Neuronal stem cell (in vitro differentiated cells): ENCODE measurements around the gene AFG1L.

Experiments
- DNase-seq: peaks from one replicate; pipeline ENCODE4 v3.0.0-alpha.2; 2013; ENCODE audit warnings: low spot score
- H2AFZ ChIP-seq: one replicate; pipeline ENCODE4 v1.6.1; 2013; ENCODE audit warnings: mild to moderate bottlenecking, low read length, inconsistent platforms
- H2AK5ac ChIP-seq: 2 replicates; pipeline ENCODE4 v1.6.1; 2013; ENCODE audit warnings: low read depth, mild to moderate bottlenecking, inconsistent platforms, low read length, moderate library complexity, mixed read lengths
- H2BK120ac ChIP-seq: 2 replicates; pipeline ENCODE4 v1.6.1; 2013; ENCODE audit warnings: low read depth, mild to moderate bottlenecking, inconsistent platforms, low read length, moderate library complexity, mixed read lengths
- H2BK12ac ChIP-seq: one replicate; pipeline ENCODE4 v1.6.1; 2013; ENCODE audit warnings: low read length, inconsistent platforms
- H2BK15ac ChIP-seq: 2 replicates; pipeline ENCODE4 v1.6.1; 2013; ENCODE audit warnings: mild to moderate bottlenecking, low read length, inconsistent platforms, mixed read lengths
- H2BK5ac ChIP-seq: one replicate; pipeline ENCODE4 v1.6.1; 2013; ENCODE audit warnings: inconsistent platforms, mild to moderate bottlenecking, low read length, moderate library complexity
- H3K14ac ChIP-seq: one replicate; pipeline ENCODE4 v1.6.1; 2013; ENCODE audit warnings: low read length, inconsistent platforms
- H3K18ac ChIP-seq: 2 replicates; pipeline ENCODE4 v1.6.1; 2013; ENCODE audit warnings: low read length, inconsistent platforms
- H3K23ac ChIP-seq: 2 replicates; pipeline ENCODE4 v1.6.1; 2013; ENCODE audit warnings: low read depth, mild to moderate bottlenecking, mixed read lengths, low read length, inconsistent platforms; ENCODE audit not compliant: poor library complexity
- H3K27ac ChIP-seq: replicated peaks from 3 replicates; pipeline ENCODE4 v1.5.1; 2013; ENCODE audit warnings: low read length, inconsistent platforms
- H3K27me3 ChIP-seq, 3 experiments: 2 replicates each; pipeline ENCODE4 v1.6.1; 2013; ENCODE audit warnings: low read length in 3 of 3, mild to moderate bottlenecking in 2 of 3, inconsistent platforms in 1 of 3, low read depth in 1 of 3, mixed read lengths in 1 of 3, moderate library complexity in 1 of 3; ENCODE audit not compliant: control insufficient read depth in 3 of 3, insufficient read depth in 3 of 3
- H3K36me3 ChIP-seq, 2 donors: replicated peaks in 1 of 2; 2 replicates each; pipeline ENCODE4 v1.6.1; 2013; ENCODE audit warnings: low read length in 2 of 2; ENCODE audit not compliant: control insufficient read depth in 2 of 2, insufficient read depth in 2 of 2
- H3K4ac ChIP-seq: 2 replicates; pipeline ENCODE4 v1.6.1; 2013; ENCODE audit warnings: inconsistent platforms, mild to moderate bottlenecking, low read length, moderate library complexity
- H3K4me1 ChIP-seq, 2 donors: 1 replicate in 1 of 2; 2 replicates in 1 of 2; pipeline ENCODE4 v1.6.1; 2013; ENCODE audit warnings: low read length in 2 of 2, low read depth in 1 of 2; ENCODE audit not compliant: control insufficient read depth in 2 of 2, insufficient read depth in 1 of 2
- H3K4me2 ChIP-seq: one replicate; pipeline ENCODE4 v1.6.1; 2013; ENCODE audit warnings: mild to moderate bottlenecking, low read length, inconsistent platforms; ENCODE audit not compliant: insufficient read depth, poor library complexity, severe bottlenecking
- H3K4me3 ChIP-seq, 2 donors: 2 replicates each; pipeline ENCODE4 v1.5.1; 2013; ENCODE audit warnings: low read length in 2 of 2, mild to moderate bottlenecking in 2 of 2, inconsistent platforms in 1 of 2, moderate library complexity in 1 of 2
- H3K79me1 ChIP-seq: one replicate; pipeline ENCODE4 v1.6.1; 2013; ENCODE audit warnings: low read depth, mild to moderate bottlenecking, inconsistent platforms, low read length, moderate library complexity
- H3K9ac ChIP-seq: one replicate; pipeline ENCODE4 v1.6.1; 2013; ENCODE audit warnings: mild to moderate bottlenecking, low read depth, low read length, inconsistent platforms; ENCODE audit not compliant: poor library complexity
- H3K9me3 ChIP-seq, 2 donors: replicated peaks in 1 of 2; 2 replicates each; pipeline versions ENCODE3 to v1.6.1; 2013; ENCODE audit warnings: low read length in 2 of 2, mild to moderate bottlenecking in 2 of 2, inconsistent platforms in 1 of 2, low read depth in 1 of 2, mixed read lengths in 1 of 2, moderate library complexity in 1 of 2; ENCODE audit not compliant: control insufficient read depth in 2 of 2, insufficient read depth in 1 of 2
- H4K8ac ChIP-seq: one replicate; pipeline ENCODE4 v1.6.1; 2013; ENCODE audit warnings: low read depth, mild to moderate bottlenecking, inconsistent platforms, low read length, moderate library complexity
- H4K91ac ChIP-seq: one replicate; pipeline ENCODE4 v1.6.1; 2013; ENCODE audit warnings: low read length, low read depth, mild to moderate bottlenecking, inconsistent platforms; ENCODE audit not compliant: poor library complexity
- WGBS, 2 donors: extraction: QIAGEN DNeasy Blood & Tissue Kit; methylation state at CpG; one replicate each; pipeline ENCODE4 v1.1.7; 2013; ENCODE audit warnings: missing lambda C conversion rate in 2 of 2, mixed read lengths in 1 of 2; ENCODE audit not compliant: insufficient read length in 2 of 2, insufficient replicate concordance in 1 of 2; ENCODE audit errors: extremely low coverage in 2 of 2; 5-methylcytosine and 5-hydroxymethylcytosine counted together

The AFG1L gene

GRCh38 chr6:108435391-108435790, 140.5 kb downstream of the AFG1L start:
- Histone ChIP-seq H2BK12ac (no peak overlapping the region), H3K9me3 (no peaks in the 10 kb centered on the region), H3K4me3 (no peak overlapping the region), H3K27ac (no peak overlapping the region), H2BK15ac (no peak overlapping the region), H2BK120ac (no peak overlapping the region), H3K79me1 (no peaks in the 10 kb centered on the region), H4K8ac (no peak overlapping the region), H3K4me2 (no peak overlapping the region), H2AFZ (no peak overlapping the region), H3K14ac (no peak overlapping the region), H2BK5ac (no peak overlapping the region), H3K4ac (no peak overlapping the region), H2AK5ac (no peak overlapping the region), H3K18ac (no peak overlapping the region), H3K36me3 (no peaks in the 10 kb centered on the region), H4K91ac (no peak overlapping the region), H3K23ac (no peak overlapping the region), H3K9ac (no peak overlapping the region), H3K27me3 (no peaks in the 10 kb centered on the region), H3K4me1 (no peaks in the 10 kb centered on the region)
- no CpG with 5 or more reads among the region's 5 CpGs for WGBS, 2 donors
- no peak for DNase-seq

DNA sequence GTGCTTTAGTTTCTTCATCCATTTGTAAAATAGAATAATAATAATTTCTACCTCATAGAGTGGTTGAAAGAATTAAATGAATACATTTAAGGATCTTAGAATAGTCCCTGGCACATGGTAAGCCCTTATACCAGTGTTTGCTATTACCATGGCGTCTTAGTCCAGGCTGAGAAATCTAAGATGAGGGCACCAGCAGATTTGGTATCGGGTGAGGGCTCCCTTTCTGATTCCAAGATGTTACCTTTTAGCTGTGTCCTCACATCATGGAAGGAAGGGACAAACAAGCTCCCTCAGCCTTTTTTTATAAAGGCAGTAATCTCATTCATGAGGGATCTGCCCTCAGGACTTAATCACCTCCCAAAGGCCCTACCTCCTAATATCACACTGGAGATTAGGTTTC, 141.9 kb downstream of the AFG1L start:
- Histone ChIP-seq H3K4ac (no peak overlapping the region), H3K4me3 (no peak overlapping the region), H3K14ac (no peak overlapping the region), H3K79me1 (no peaks in the 10 kb centered on the region), H2BK15ac (no peak overlapping the region), H3K4me2 (no peak overlapping the region), H2BK5ac (no peak overlapping the region), H3K27me3 (no peaks in the 10 kb centered on the region), H3K9me3 (no peaks in the 10 kb centered on the region), H2BK120ac (no peak overlapping the region), H4K91ac (no peak overlapping the region), H3K18ac (no peak overlapping the region), H2AFZ (no peak overlapping the region), H4K8ac (no peak overlapping the region), H3K23ac (no peak overlapping the region), H2AK5ac (no peak overlapping the region), H3K4me1 (no peaks in the 10 kb centered on the region), H3K36me3 (no peaks in the 10 kb centered on the region), H2BK12ac (no peak overlapping the region), H3K9ac (no peak overlapping the region), H3K27ac (no peak overlapping the region)
- no peak for DNase-seq
- WGBS, 2 donors: no CpG with 5 or more reads among the region's 2 CpGs

- Histone ChIP-seq H3K4me1 (no peaks in the 10 kb centered on the region), H4K8ac (no peak overlapping the region), H3K79me1 (no peaks in the 10 kb centered on the region), H4K91ac (no peak overlapping the region), H2BK12ac (no peak overlapping the region), H3K4me2 (no peak overlapping the region), H3K9me3 (no peaks in the 10 kb centered on the region), H3K4ac (no peak overlapping the region), H3K14ac (no peak overlapping the region), H3K27me3 (no peaks in the 10 kb centered on the region), H3K23ac (no peak overlapping the region), H2BK15ac (no peak overlapping the region), H2BK5ac (no peak overlapping the region), H2AK5ac (no peak overlapping the region), H3K27ac (no peak overlapping the region), H3K18ac (no peak overlapping the region), H3K9ac (no peak overlapping the region), H2AFZ (no peak overlapping the region), H3K4me3 (no peak overlapping the region), H3K36me3 (no peaks in the 10 kb centered on the region), H2BK120ac (no peak overlapping the region)
- DNase-seq: no peak
- WGBS, 2 donors: no CpG with 5 or more reads among the region's 1 CpG
Measured at GRCh38 chr6:108437821-108438220, 143.0 kb downstream of the AFG1L start.

DNA sequence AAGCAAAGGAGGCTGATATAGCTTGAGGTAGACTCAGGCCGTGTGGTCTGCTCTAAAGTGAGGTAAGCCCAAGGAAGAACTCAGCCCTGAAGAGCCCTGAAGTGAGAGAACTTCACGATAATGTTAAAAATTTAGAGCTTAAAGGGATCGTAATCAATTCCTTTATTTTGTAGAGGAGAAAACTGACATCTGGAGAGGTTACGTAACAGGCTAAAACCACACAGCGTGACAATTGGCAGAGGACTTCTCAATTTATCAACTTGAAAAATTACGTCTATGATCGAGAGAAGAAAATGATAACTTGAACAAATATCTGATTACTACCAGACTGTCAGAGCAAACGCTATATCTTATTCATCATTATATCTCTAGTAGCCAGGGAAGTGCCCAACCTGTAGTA, 144.1 kb downstream of the AFG1L start:
- no peaks in the 10 kb centered on the region for H3K79me1 ChIP-seq
- H3K27me3 ChIP-seq: no peaks in the 10 kb centered on the region
- no peaks in the 10 kb centered on the region for H3K36me3 ChIP-seq
- no peaks in the 10 kb centered on the region for H3K9me3 ChIP-seq
- no peak overlapping the region for H3K4ac ChIP-seq
- no peak overlapping the region for H3K23ac ChIP-seq
- H3K18ac ChIP-seq: no peak overlapping the region
- no peak overlapping the region for H4K91ac ChIP-seq
- no peak overlapping the region for H2BK15ac ChIP-seq
- no peak overlapping the region for H2BK120ac ChIP-seq
- H3K14ac ChIP-seq: no peak overlapping the region
- no peaks in the 10 kb centered on the region for H3K4me1 ChIP-seq
- H3K9ac ChIP-seq: no peak overlapping the region
- no peak for DNase-seq
- H3K27ac ChIP-seq: no peak overlapping the region
- H2AK5ac ChIP-seq: no peak overlapping the region
- WGBS, 2 donors: no CpG with 5 or more reads among the region's 8 CpGs
- H2BK5ac ChIP-seq: no peak overlapping the region
- no peak overlapping the region for H2AFZ ChIP-seq
- no peak overlapping the region for H3K4me3 ChIP-seq
- H3K4me2 ChIP-seq: no peak overlapping the region
- no peak overlapping the region for H4K8ac ChIP-seq
- H2BK12ac ChIP-seq: no peak overlapping the region
